ENCODE data around the gene FARP1. TPM values are rescaled to one million over a fixed set of nuclear protein-coding genes. Genes with fewer than 3 reads are reported as not detected.

FARP1 gene
- total and polyA plus RNA-seq, 2 donors, result 30.6 to 81.7 TPM

DNA sequence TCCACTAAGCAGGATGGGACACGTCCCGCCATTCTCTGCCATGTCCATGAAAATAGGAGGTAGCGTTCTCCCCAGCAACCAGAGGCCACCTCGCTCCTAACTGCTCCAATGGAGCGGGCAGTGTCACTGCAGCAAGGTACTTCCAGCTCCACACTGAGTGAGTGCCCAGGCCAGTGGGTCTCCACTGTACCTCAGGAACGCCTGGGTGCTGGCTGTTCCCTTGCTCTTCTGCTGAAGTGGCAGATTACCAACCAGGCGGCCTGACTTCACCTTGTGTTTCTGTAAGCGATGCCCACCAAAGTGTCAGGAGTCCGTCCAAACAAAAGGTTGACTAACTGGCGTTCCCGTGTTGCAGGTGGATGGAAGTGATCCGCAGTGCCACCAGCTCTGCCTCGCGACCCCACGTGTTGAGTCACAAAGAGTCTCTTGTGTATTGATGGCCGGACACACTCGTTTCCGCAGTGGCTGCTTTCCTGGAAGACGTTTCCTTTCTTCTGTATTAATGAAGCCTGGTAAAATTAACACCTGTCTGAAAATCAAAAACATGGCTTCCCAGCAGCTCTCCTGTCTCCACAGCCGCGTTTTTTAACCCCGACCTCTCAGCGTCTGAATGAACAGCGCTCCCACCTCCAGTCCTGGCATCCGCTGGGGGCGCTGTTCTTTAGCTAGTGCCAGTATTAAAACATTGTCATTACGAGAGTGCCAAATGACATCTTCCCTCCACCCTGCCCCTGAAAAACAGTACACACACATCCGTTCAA is 305.2 kb downstream of the FARP1 start:
- DNase-seq (ENCODE audit: extremely low spot score), result no peak
- H3K4me3 ChIP-seq (ENCODE audit: low read depth, low read length), result no peak overlapping the region
- WGBS, result 69% methylated on average over 28 of the region's 28 CpGs
- H3K4me1 ChIP-seq (ENCODE audit: insufficient read depth), result no peaks in the 10 kb centered on the region
- no peak overlapping the region for H3K27ac ChIP-seq (ENCODE audit: low read depth)
- H3K36me3 ChIP-seq (ENCODE audit: insufficient read depth), result no peaks in the 10 kb centered on the region

DNA sequence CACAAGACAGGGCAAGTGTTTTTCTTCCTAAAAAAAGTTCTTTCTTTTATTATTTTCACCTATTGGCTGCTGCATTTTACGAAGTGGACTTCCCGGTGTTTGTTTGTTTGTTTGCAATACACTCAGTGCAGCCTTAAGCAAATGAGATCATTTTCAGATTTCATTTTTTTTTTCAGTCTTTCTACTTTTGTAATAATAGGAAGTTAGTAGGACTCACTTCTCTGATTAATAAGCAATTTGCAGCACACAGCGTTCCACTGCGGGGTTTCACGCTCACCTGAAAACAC is 305.7 kb downstream of the FARP1 start:
- H3K27ac ChIP-seq (ENCODE audit: low read depth), result no peak overlapping the region
- 92% methylated on average over 5 of the region's 5 CpGs for WGBS

DNA sequence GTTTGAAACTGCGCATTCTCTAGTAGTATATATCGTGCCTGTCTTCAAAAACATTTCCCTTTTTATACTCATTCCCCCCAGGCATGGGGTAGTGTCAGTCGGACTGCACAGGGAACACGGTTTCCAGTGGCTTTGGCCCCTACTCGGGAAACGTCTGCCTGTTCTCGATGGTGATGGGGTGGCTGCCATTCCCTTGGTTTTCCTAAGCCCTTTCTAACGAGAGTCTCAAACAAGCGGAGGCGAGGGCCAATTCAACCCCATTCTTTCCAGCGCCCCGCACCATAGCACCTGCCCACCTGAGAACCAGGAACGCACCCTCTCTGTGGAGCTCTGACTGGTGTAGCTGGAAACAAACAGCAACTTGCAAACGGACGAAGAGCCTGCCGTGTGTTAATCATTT is 306.4 kb downstream of the FARP1 start:
- 86% methylated on average over 16 of the region's 16 CpGs for WGBS
- no peak for DNase-seq (ENCODE audit: extremely low spot score)
- Histone ChIP-seq H3K4me3 (ENCODE audit: low read depth, low read length) (no peak overlapping the region), H3K36me3 (ENCODE audit: insufficient read depth) (no peaks in the 10 kb centered on the region), H3K4me1 (ENCODE audit: insufficient read depth) (no peaks in the 10 kb centered on the region), H3K27ac (ENCODE audit: low read depth) (no peak overlapping the region)

More for the DNA sequence above, 305.7 kb downstream of the FARP1 start:
- H3K4me1 ChIP-seq (ENCODE audit: insufficient read depth), result no peaks in the 10 kb centered on the region
- H3K4me3 ChIP-seq (ENCODE audit: low read depth, low read length), result no peak overlapping the region
- no peaks in the 10 kb centered on the region for H3K36me3 ChIP-seq (ENCODE audit: insufficient read depth)
- no peak for DNase-seq (ENCODE audit: extremely low spot score)

DNA sequence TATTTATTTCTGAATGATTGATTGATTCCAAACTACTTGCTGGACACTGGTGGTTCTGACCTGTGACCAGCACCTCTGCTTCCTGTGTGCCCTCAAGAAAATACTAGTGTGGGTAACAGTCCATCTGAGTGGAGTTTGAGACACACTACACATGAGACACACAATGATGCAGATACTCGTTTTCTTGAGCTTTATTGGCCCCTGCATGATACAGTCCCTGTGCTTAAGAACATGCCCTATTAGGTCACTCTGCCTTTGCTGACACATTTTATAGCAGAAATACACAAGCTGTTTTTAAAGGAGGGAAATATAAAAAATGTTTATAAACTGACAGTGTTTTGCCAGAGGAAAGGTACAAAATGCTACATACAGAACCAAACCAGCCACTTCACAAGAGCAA is 307.1 kb downstream of the FARP1 start:
- WGBS, result 16% methylated on average over 1 of the region's 1 CpG
- Histone ChIP-seq H3K4me1 (ENCODE audit: insufficient read depth) (no peaks in the 10 kb centered on the region), H3K4me3 (ENCODE audit: low read depth, low read length) (no peak overlapping the region), H3K27ac (ENCODE audit: low read depth) (peak overlapping the region; percentile 77), H3K36me3 (ENCODE audit: insufficient read depth) (no peaks in the 10 kb centered on the region)
- no peak for DNase-seq (ENCODE audit: extremely low spot score)

DNA sequence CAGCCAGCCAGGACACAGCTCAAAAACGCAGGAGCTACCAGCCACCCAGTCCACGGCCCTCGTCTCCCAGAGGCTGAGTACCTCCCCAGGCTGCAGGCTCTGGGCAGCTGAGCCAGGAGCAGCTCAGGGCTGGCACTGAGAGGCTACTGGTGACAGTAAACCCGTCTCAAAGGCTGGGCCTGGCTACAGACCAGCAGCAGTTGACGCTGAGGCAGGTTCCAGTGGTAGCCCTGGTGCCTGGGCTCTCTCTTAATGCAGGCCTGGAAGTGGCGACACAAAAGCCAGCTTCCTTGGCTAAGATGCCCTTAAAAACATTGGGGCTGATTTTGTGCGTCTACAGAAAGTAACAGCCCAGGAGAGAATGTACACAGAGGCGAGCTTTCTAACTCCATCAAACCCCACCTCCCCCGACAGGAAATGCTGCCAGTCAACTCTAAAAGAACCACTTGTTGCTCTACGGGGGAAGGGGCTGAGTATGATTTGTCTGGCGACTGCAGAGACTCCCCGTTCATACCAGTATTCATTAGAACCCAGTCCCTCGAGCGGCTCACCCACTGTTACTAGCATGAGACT is 307.7 kb downstream of the FARP1 start:
- Histone ChIP-seq H3K4me1 (ENCODE audit: insufficient read depth) (no peaks in the 10 kb centered on the region), H3K36me3 (ENCODE audit: insufficient read depth) (no peaks in the 10 kb centered on the region), H3K4me3 (ENCODE audit: low read depth, low read length) (no peak overlapping the region), H3K27ac (ENCODE audit: low read depth) (peak overlapping the region; percentile 19)
- no peak for DNase-seq (ENCODE audit: extremely low spot score)
- 45% methylated on average over 14 of the region's 14 CpGs for WGBS

DNA sequence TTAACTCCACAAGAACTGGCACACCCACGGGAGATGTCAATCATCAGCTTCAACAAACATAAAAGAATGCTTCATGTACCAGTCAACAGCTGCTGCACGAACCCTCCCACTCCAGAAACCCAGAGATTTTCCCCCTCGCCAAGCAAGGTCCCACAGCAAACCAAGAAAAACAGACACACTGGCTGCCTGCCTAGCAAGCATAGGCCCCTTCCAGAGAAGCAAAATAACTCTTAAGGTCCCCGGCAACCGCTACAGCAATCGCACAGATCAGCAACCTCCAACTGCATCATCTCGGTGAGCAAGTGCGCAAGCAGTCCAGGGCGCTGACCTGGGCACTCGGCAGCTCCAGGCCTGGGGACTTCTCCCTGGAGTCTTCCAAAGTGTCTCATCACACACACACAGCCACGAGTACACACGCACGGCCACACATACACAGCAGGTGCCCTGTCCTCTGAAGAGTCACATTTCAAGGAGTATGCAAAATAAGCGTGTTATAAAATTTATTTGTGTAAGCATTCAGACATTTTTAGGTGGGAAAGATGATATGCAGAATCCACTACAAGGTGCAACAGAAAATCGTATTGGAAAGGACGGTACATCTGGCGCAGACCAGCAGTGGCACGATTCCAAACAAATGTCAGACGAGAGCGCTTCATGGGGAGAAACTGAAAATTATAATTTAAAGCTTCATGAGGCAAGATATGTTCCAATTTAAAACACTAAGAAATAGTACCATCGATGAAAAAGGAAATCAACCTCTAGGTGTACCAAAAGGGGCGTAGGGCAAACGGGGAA is 309.0 kb downstream of the FARP1 start:
- Histone ChIP-seq H3K4me1 (ENCODE audit: insufficient read depth) (no peaks in the 10 kb centered on the region), H3K27ac (ENCODE audit: low read depth) (peak overlapping the region; percentile 66)

DNA sequence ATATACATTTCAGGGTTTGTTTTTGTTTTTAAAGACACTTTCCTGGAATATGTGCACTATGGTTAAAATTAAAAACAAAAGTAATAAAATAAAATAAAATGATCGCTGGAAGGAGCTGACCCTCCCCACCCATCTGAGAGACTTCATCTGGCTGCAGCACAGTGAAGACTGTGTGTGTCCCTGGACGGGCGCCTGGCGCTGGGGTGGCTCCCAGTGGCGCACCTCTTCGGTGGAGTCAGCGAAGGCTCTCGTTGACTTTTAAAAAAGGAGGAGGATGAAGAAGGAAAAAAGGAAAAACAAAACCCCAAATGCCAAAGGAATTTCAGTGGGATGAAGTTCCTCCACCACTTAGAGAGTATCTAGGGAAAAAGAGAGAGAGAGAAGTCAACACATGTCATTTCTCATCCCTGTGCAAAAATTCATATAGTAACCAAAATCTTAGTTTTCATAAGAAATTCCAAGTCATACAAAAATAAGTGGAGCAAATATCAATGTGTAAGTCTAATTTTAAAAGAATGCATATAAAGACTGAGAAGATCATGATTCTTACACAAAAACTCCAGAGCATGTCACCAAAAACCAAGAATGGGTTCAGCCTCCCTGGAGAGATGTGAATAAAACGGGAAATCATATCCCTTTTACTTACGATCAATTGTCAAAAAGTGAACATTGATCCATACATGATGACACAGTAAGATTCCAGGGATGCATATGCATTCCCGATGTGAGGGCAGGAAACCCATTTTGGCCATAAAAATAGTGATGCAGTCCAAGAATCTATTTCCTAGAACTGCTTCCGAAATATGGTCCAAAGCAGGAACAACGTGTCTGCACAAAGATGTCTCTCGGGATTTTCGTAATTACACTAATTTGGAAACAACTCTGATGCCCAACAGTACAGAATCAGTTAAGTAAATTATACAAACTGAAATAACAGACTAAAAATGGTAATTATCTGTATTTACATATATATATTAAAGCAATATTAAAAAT is 310.3 kb downstream of the FARP1 start:
- Histone ChIP-seq H3K4me1 (ENCODE audit: insufficient read depth) (no peaks in the 10 kb centered on the region), H3K27ac (ENCODE audit: low read depth) (no peak overlapping the region), H3K36me3 (ENCODE audit: insufficient read depth) (no peaks in the 10 kb centered on the region), H3K4me3 (ENCODE audit: low read depth, low read length) (no peak overlapping the region)
- WGBS, result 71% methylated on average over 15 of the region's 15 CpGs
- DNase-seq (ENCODE audit: extremely low spot score), result no peak

More for the DNA sequence above, 309.0 kb downstream of the FARP1 start:
- whole genome bisulfite sequencing, result 59% methylated on average over 23 of the region's 23 CpGs
- DNase-seq (ENCODE audit: extremely low spot score), result no peak
- no peaks in the 10 kb centered on the region for H3K36me3 ChIP-seq (ENCODE audit: insufficient read depth)
- no peak overlapping the region for H3K4me3 ChIP-seq (ENCODE audit: low read depth, low read length)

DNA sequence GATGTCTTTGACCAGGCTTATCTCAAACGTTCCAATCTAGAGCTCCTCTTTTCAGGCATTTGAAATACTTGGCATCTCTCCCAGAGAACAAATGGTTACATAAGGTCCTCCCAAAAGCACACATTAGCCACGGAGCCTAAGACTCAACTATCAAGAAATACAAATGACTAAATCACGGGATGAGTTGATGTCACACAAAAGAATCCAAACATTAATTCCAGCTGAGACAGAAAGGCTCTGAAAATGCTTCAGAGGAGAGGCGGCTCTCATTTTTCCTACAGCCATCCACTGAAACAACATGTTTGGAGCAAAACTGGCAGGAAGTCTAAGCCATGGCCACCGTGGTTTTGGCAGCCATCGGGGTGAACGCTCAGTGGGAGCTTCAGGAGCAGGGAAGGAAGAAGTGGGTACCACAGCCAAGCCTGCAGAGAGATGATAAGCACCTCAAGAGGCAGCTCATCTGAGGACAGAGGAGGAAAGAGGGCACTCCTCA is 311.5 kb downstream of the FARP1 start:
- Histone ChIP-seq H3K4me3 (ENCODE audit: low read depth, low read length) (no peak overlapping the region), H3K27ac (ENCODE audit: low read depth) (peak overlapping the region; percentile 84), H3K4me1 (ENCODE audit: insufficient read depth) (no peaks in the 10 kb centered on the region), H3K36me3 (ENCODE audit: insufficient read depth) (no peaks in the 10 kb centered on the region)
- no peak for DNase-seq (ENCODE audit: extremely low spot score)
- 14% methylated on average over 7 of the region's 7 CpGs for WGBS

DNA sequence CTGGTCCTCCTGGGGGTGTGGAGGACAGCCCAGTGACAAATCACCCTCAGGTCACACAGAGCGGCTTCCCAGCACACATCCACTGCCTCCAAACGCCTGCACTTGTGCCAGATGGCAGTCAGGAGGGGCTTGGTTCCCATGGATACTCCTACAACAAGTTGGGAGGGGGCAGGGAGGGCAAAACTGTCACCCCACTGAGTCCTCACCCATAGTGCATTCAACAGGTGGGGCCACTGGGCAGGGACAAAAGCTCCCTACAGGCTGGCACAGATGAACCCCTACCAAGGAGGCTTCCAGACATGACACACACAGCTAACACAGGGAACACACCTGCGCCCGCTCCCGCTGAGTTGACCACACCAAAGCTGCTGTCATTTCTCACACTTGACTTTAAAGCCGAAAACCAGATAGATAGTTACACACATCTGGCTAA is 313.5 kb downstream of the FARP1 start:
- 89% methylated on average over 6 of the region's 6 CpGs for WGBS
- Histone ChIP-seq H3K4me3 (ENCODE audit: low read depth, low read length) (no peak overlapping the region), H3K36me3 (ENCODE audit: insufficient read depth) (no peaks in the 10 kb centered on the region), H3K4me1 (ENCODE audit: insufficient read depth) (no peaks in the 10 kb centered on the region), H3K27ac (ENCODE audit: low read depth) (no peak overlapping the region)
- DNase-seq (ENCODE audit: extremely low spot score), result no peak

DNA sequence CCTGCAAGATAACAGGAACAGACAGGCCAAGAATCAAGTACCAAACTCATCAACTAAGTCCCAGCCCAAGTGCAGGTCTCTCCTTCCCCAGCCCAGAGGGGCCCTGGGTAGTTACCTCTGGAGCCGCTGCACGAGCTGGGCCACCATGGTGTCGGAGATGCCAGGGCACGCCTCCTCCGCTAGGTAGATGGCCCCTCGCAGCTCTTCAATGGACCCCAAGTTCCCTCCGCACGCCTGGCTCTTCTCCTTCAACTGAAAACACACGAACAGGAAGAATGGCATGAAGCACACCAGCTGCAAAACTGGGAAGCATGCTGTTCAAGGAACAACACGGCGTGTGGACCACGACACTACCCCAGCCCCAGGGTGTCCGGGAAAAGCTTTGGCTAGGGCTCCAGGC is 314.2 kb downstream of the FARP1 start:
- no peaks in the 10 kb centered on the region for H3K36me3 ChIP-seq (ENCODE audit: insufficient read depth)
- H3K27ac ChIP-seq (ENCODE audit: low read depth), result no peak overlapping the region
- no peak overlapping the region for H3K4me3 ChIP-seq (ENCODE audit: low read depth, low read length)
- 93% methylated on average over 13 of the region's 13 CpGs for WGBS
- DNase-seq (ENCODE audit: extremely low spot score), result no peak
- no peaks in the 10 kb centered on the region for H3K4me1 ChIP-seq (ENCODE audit: insufficient read depth)

DNA sequence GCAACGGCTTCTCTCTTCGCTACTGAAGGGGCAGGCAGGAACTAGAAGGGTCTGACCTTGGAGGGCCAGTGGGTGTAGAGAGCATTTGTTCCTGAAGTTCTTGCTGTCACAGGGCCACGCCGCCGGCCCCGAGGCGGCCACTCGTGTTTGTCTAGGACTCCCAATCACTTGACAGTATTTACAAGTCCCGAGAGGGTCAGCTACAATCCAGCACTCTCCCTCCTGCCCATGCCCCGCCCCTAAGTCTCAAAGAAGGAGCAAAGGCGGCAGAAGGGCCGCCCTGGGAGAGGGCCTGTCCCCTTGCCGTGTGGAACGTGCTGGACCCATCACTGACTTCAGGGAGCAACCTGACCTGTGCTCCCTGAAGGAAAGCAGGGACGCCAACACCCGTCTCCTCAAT is 315.5 kb downstream of the FARP1 start:
- Histone ChIP-seq H3K4me1 (ENCODE audit: insufficient read depth) (no peaks in the 10 kb centered on the region), H3K27ac (ENCODE audit: low read depth) (no peak overlapping the region), H3K36me3 (ENCODE audit: insufficient read depth) (no peaks in the 10 kb centered on the region), H3K4me3 (ENCODE audit: low read depth, low read length) (no peak overlapping the region)
- no peak for DNase-seq (ENCODE audit: extremely low spot score)
- 76% methylated on average over 16 of the region's 16 CpGs for WGBS

DNA sequence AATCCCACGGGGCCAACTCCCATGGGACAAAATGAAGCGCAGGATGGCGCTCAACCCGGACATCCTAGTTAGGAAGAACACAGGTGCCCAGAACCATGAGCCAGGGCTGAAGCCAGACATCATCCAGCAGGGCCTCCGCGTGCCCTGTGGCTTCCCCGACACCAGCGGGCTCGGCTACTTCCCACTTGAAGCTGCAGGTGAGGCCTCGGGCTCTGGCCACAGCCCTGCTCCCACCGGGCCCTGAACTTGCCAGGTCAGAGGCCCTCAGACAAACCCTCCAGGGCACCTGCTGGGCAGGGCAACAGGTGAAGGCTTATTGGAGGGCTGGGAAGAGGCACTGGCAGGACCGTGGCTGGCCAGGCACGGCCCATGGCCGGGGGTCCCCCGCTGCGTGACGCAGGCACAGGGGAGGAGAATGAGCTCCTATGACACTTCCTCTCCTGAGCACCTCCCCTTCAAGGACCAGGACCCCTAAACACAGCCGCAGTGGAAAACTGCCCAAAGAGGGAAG is 316.3 kb downstream of the FARP1 start:
- no peaks in the 10 kb centered on the region for H3K36me3 ChIP-seq (ENCODE audit: insufficient read depth)
- WGBS, result 97% methylated on average over 18 of the region's 18 CpGs

More for the DNA sequence above, 316.3 kb downstream of the FARP1 start:
- no peak overlapping the region for H3K27ac ChIP-seq (ENCODE audit: low read depth)
- H3K4me1 ChIP-seq (ENCODE audit: insufficient read depth), result no peaks in the 10 kb centered on the region
- no peak overlapping the region for H3K4me3 ChIP-seq (ENCODE audit: low read depth, low read length)
- DNase-seq (ENCODE audit: extremely low spot score), result no peak

Measured in urinary bladder (tissue), 4 donors.